Right lobe of liver (tissue), 6 donors: Measurements from ENCODE around the gene RAB1A. TPM values are rescaled to one million over a fixed set of nuclear protein-coding genes. Genes with fewer than 3 reads are reported as not detected.

Source experiments
- ATAC-seq, 4 donors: fragments of 200-7000 bp; cut with Tn5 transposase; one replicate each; pipeline ENCODE4 v1.9.1; 2020; ENCODE audit warnings: mild to moderate bottlenecking in 4 of 4, moderate library complexity in 4 of 4
- DNase-seq, 3 donors: peaks; one replicate each; pipeline ENCODE4 v3.0.0-alpha.2; 2020
- H3K27ac ChIP-seq, 3 donors: fragments of 200-600 bp; one replicate each; pipeline ENCODE4 v1.8.0; 2022
- H3K27me3 ChIP-seq, 2 donors: fragments of 200-600 bp; one replicate each; pipeline ENCODE4 v1.8.0; 2022
- H3K36me3 ChIP-seq, 4 donors: fragments of 200-600 bp; sonication (generic) in 1 of 4; one replicate each; pipeline versions ENCODE4 v1.5.1 to v1.8.0; 2017 to 2022; ENCODE audit warnings: control low read depth in 1 of 4
- H3K4me1 ChIP-seq, 4 donors: fragments of 200-600 bp; sonication (generic) in 1 of 4; one replicate each; pipeline versions ENCODE4 v1.5.1 to v1.8.0; 2017 to 2022; ENCODE audit warnings: control low read depth in 1 of 4
- H3K4me3 ChIP-seq, 3 donors: fragments of 200-600 bp; one replicate each; pipeline ENCODE4 v1.8.0; 2022
- H3K9me3 ChIP-seq, 4 donors: fragments of 200-600 bp; sonication (generic) in 1 of 4; one replicate each; pipeline versions ENCODE4 v1.5.1 to v1.8.0; 2017 to 2022; ENCODE audit warnings: control low read depth in 1 of 4
- POLR2A ChIP-seq: fragments of 450-650 bp; IDR thresholded peaks from one replicate; pipeline ENCODE4 v1.6.1; 2017; ENCODE audit warnings: antibody characterized with exemption, mild to moderate bottlenecking
- WGBS: methylation state at CpG from one replicate; pipeline ENCODE4 v1.1.6; 2018; ENCODE audit warnings: low coverage, low lambda C conversion rate; ENCODE audit not compliant: insufficient coverage; ENCODE audit errors: missing lambda C conversion rate; 5-methylcytosine and 5-hydroxymethylcytosine counted together
- intact Hi-C, 2 donors: fragments of 100-400 bp; cut with DNase I; formaldehyde crosslinking; loops; one replicate each; pipeline versions ENCODE4 v1.11.2 to v1.14.1; 2022
- total RNA-seq, 6 experiments: library from RNA; depleted of rRNA in 2 of 6; stranded (reverse); fragments of >200 nt in 2 of 6; fragmentation: NEBNext Ultra II Directional in 3 of 6; extraction: Animal tissue kit (Norgen Biotek cat#: 25700) in 3 of 6; gene quantifications; one replicate each; pipeline versions ENCODE4 v1.1.0 to v1.2.4, GENCODE V29; 2016 to 2023
- TF ChIP-seq, protein P1 (sequence below), 4 donors: fragments of 200-600 bp in 3 of 4; fragments of 450-650 bp in 1 of 4; IDR thresholded peaks; one replicate each; pipeline versions ENCODE4 v1.5.1 to v1.8.0; 2016 to 2022; ENCODE audit warnings: antibody characterized with exemption in 4 of 4, mild to moderate bottlenecking in 2 of 4
- donor health status: DM: no; HTN: yes; CAD: no.
- donor health status: DM: no; HTN: no; CAD: no.
- donor health status: DM: no; HTN: no; CAD: no.
- donor health status: DM: no; HTN: yes; CAD: no.
- donor health status: DM: no; HTN: yes; CAD: no.

The RAB1A gene
- total RNA-seq, 6 experiments from 2014 or later: 65.0 to 119 (median 81.3) TPM

DNA sequence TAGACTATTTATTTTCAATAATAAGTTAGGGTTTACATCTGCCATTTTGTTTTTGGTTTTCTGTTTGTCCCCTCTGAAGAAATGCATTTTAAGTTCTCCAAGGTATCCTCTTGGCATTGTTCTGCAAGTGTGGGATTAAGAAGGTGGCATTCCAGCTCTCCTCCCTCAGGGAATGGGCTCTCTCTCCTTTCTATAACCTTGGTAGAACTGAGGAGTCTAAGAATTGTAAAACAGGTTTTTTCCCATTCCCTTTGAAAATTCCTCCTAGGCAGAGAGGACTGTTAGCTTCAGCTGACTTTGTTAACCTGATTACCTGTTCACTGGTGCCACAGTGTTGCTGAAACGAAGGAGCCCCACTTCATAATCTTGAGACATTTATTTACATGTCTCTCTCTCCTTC is 26.1 kb upstream of the RAB1A start:
- H3K36me3 ChIP-seq: no peaks in the 10 kb centered on the region
- H3K27ac ChIP-seq: no peak overlapping the region
- TF ChIP-seq, protein P1, sequence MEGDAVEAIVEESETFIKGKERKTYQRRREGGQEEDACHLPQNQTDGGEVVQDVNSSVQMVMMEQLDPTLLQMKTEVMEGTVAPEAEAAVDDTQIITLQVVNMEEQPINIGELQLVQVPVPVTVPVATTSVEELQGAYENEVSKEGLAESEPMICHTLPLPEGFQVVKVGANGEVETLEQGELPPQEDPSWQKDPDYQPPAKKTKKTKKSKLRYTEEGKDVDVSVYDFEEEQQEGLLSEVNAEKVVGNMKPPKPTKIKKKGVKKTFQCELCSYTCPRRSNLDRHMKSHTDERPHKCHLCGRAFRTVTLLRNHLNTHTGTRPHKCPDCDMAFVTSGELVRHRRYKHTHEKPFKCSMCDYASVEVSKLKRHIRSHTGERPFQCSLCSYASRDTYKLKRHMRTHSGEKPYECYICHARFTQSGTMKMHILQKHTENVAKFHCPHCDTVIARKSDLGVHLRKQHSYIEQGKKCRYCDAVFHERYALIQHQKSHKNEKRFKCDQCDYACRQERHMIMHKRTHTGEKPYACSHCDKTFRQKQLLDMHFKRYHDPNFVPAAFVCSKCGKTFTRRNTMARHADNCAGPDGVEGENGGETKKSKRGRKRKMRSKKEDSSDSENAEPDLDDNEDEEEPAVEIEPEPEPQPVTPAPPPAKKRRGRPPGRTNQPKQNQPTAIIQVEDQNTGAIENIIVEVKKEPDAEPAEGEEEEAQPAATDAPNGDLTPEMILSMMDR (IDR thresholded peaks at IDR 0.05): no peak
- TF ChIP-seq POLR2A: no peak
- intact Hi-C loops: no loop called here
- no peaks in the 10 kb centered on the region for H3K27me3 ChIP-seq
- H3K4me1 ChIP-seq: no peaks in the 10 kb centered on the region
- 89% methylated on average over 1 of the region's 1 CpG for WGBS
- H3K9me3 ChIP-seq: no peaks in the 10 kb centered on the region
- H3K4me3 ChIP-seq: no peak overlapping the region
- ATAC-seq (no peak), DNase-seq (no peak)

DNA sequence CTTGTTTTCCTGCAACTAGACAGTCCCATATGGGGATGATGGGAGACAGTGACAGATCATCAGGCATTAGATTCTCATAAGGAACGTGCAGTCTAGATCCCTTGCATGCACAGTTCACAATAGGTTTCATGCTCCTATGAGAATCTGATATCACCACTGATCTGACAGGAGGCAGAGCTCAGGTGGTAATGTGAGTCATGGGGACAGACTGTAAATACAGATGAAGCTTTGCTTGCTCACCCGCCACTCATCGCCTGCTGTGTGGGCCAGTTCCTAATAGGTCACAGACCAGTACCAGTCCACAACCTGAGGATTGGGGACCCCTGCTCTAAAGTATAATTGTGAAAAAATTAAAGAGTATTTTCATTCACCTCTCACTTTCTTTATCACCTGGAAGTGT is 23.6 kb upstream of the RAB1A start:
- Histone ChIP-seq H3K27ac (no peak overlapping the region), H3K4me1 (no peaks in the 10 kb centered on the region), H3K27me3 (no peaks in the 10 kb centered on the region), H3K9me3 (no peaks in the 10 kb centered on the region), H3K4me3 (no peak overlapping the region), H3K36me3 (no peaks in the 10 kb centered on the region)
- WGBS: 80% methylated on average over 1 of the region's 3 CpGs
- DNase-seq (no peak), ATAC-seq (no peak)
- intact Hi-C loops: no loop called here
- no peak for TF ChIP-seq POLR2A
- TF ChIP-seq, protein P1 (IDR thresholded peaks at IDR 0.05): no peak

DNA sequence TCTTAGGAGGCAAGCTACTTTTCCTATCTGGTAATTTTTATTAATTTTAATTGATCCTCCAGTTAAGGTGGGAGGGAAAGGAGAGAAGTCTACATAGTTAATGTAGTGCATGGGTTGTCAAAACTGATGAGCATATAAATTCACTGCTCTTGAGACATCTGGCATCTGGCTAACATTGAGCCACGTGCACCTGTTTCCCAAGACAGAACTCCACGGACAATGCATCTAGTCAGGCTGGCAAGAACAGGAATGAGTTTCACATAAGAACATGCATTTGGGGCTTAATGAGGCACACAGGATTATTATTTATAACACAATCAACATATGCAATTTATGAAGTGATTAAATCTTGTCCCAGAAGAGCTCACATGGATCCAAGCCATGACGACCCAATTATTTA is 16.2 kb upstream of the RAB1A start:
- Histone ChIP-seq H3K27me3 (no peaks in the 10 kb centered on the region), H3K9me3 (no peaks in the 10 kb centered on the region), H3K4me3 (no peak overlapping the region), H3K27ac (no peak overlapping the region), H3K36me3 (no peaks in the 10 kb centered on the region), H3K4me1 (no peaks in the 10 kb centered on the region)
- 80% methylated on average over 3 of the region's 3 CpGs for WGBS
- DNase-seq: no peak
- no peak for ATAC-seq
- intact Hi-C loops: no loop called here
- TF ChIP-seq, protein P1 (IDR thresholded peaks at IDR 0.05): no peak
- no peak for TF ChIP-seq POLR2A

DNA sequence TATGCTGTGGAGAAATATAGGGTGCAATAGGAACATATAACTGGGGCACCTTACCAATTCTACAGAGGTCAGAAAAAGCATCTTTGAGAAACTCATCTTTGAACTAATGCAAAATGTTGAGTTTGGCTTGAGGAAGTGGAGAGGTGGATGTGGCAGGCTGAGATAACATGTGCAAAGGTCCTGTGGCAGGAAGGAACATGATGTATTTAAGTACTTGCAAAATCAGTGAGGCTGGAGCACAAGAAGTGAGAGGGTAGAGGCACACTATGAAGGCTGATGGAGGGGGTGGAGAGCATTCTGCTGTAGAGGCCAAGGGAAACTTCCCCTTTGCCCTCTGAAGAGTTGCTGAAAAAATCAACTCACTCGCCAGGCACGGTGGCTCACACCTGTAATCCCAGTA is 14.7 kb upstream of the RAB1A start:
- WGBS: 78% methylated on average over 1 of the region's 2 CpGs
- Histone ChIP-seq H3K9me3 (no peaks in the 10 kb centered on the region), H3K27me3 (no peaks in the 10 kb centered on the region), H3K27ac (no peak overlapping the region), H3K4me1 (no peaks in the 10 kb centered on the region), H3K36me3 (no peaks in the 10 kb centered on the region), H3K4me3 (no peak overlapping the region)
- ATAC-seq (no peak), DNase-seq (no peak)
- intact Hi-C loops: no loop called here
- TF ChIP-seq, protein P1 (IDR thresholded peaks at IDR 0.05): no peak
- no peak for TF ChIP-seq POLR2A

DNA sequence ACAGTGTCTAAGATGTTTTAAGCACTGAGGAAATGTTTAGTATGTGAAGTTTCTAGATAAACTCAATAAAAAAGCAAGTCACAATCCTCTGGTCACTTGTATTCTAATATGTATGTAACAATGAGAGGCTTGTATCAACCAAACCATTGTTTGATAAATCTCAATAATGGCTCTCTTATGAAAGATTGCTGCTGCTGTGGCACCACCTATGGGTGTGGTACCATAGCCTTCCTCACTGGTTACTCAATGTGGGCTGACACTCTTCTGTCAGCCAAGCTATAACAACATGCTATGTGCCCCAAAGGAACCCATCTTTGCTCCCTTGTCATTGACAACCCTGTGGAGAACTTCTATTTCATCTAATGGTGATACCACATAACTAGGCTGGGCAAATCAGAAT is 12.6 kb upstream of the RAB1A start:
- Histone ChIP-seq H3K27ac (no peak overlapping the region), H3K4me1 (no peaks in the 10 kb centered on the region), H3K4me3 (no peak overlapping the region), H3K36me3 (no peaks in the 10 kb centered on the region), H3K27me3 (no peaks in the 10 kb centered on the region), H3K9me3 (no peaks in the 10 kb centered on the region)
- ATAC-seq (peak; percentile 71 to 88 (median 76)), DNase-seq (peak in 1 of 3 donors; percentile 21)
- intact Hi-C loops: no loop called here
- TF ChIP-seq, protein P1 (IDR thresholded peaks at IDR 0.05): peak; percentile 42 to 49 (median 44)
- no peak for TF ChIP-seq POLR2A
